H1 (cell line): Measurements from ENCODE around the gene P4HA1. TPM values are rescaled to one million over a fixed set of nuclear protein-coding genes. Genes with fewer than 3 reads are reported as not detected.
A peak's percentile ranks its signal among the peaks of the same experiment; 100 is the strongest.

Experiments used
- CEBPB ChIP-seq: IDR thresholded peaks from 2 replicates; pipeline ENCODE4 v1.6.1; 2012; ENCODE audit warnings: low read depth, low read length
- EZH2 ChIP-seq: fragments of 200-600 bp; sonication (generic); IDR thresholded peaks from 2 replicates; pipeline ENCODE4 v1.7.1; 2012; ENCODE audit warnings: low read depth, mild to moderate bottlenecking, moderate library complexity, low read length, inconsistent platforms; ENCODE audit not compliant: severe bottlenecking
- FOSL1 ChIP-seq: IDR thresholded peaks from 2 replicates; pipeline ENCODE4 v1.6.1; 2011; ENCODE audit warnings: mild to moderate bottlenecking, low read depth, low read length, moderate library complexity; ENCODE audit not compliant: insufficient read depth
- KDM1A ChIP-seq: fragments of 200-600, 300-600 bp; sonication (generic); IDR thresholded peaks from 2 replicates; pipeline ENCODE4 v1.7.1; 2016; ENCODE audit warnings: mild to moderate bottlenecking, low read length, borderline replicate concordance
- POU5F1 ChIP-seq: IDR thresholded peaks from 2 replicates; pipeline ENCODE4 v1.6.1; 2011; ENCODE audit warnings: low read depth, mild to moderate bottlenecking, low read length, moderate library complexity
- RNF2 ChIP-seq: fragments of 200-900, 300-1000 bp; sonication (generic); IDR thresholded peaks from 2 replicates; pipeline ENCODE4 v1.7.1; 2016; ENCODE audit warnings: borderline replicate concordance, low read depth, mild to moderate bottlenecking, antibody characterized with exemption, low read length; ENCODE audit not compliant: poor library complexity, severe bottlenecking; ENCODE audit errors: missing control alignments
- SIN3A ChIP-seq, 2 experiments: IDR thresholded peaks in 1 of 2; conservative IDR thresholded peaks in 1 of 2; 2 replicates each; pipeline ENCODE4 v1.6.1; 2011 to 2012; ENCODE audit warnings: low read length in 2 of 2, improper control_type of control experiment in 1 of 2, low read depth in 1 of 2, mild to moderate bottlenecking in 1 of 2
- SIX5 ChIP-seq: IDR thresholded peaks from 2 replicates; pipeline ENCODE4 v1.6.1; 2011; ENCODE audit warnings: mild to moderate bottlenecking, low read depth, low read length
- TAF7 ChIP-seq: optimal IDR thresholded peaks from 2 replicates; pipeline ENCODE3; 2011; ENCODE audit warnings: low read depth, mild to moderate bottlenecking, inconsistent platforms, low read length, moderate library complexity, borderline replicate concordance
- TCF12 ChIP-seq: IDR thresholded peaks from 2 replicates; pipeline ENCODE4 v1.6.1; 2011; ENCODE audit warnings: low read depth, mild to moderate bottlenecking, low read length
- TEAD4 ChIP-seq: IDR thresholded peaks from 2 replicates; pipeline ENCODE4 v1.6.1; 2012; ENCODE audit warnings: low read depth, low read length, inconsistent platforms, mixed read lengths
- USF2 ChIP-seq: IDR thresholded peaks from 2 replicates; pipeline ENCODE4 v1.6.1; 2011; ENCODE audit warnings: low read length, improper control_type of control experiment
- YY1 ChIP-seq: IDR thresholded peaks from 2 replicates; pipeline ENCODE4 v1.6.1; 2011; ENCODE audit warnings: low read depth, mild to moderate bottlenecking, low read length
- polyA plus RNA-seq, 7 experiments: library from polyadenylated mRNA; depleted of rRNA in 3 of 7; stranded (reverse) in 5 of 7; unstranded in 2 of 7; fragments of >200 nt in 5 of 7; fragments of 200-250 nt in 2 of 7; gene quantifications; 1 replicate in 5 of 7; 2 replicates in 1 of 7; 4 replicates in 1 of 7; pipeline versions ENCODE4 v1.2.1 to v1.2.3, GENCODE V29; 2011 to 2013; ENCODE audit warnings: missing spikeins in 2 of 7, mixed read lengths in 2 of 7
- total RNA-seq: library from RNA; stranded (reverse); fragmentation: NEBNext Ultra II Directional; extraction: Animal tissue kit (Norgen Biotek cat#: 25700); gene quantifications from 2 replicates; pipeline ENCODE4 v1.2.1, GENCODE V29; 2021

P4HA1 gene
- total and polyA plus RNA-seq, 2 of the 8 experiments (the other 6 are each of a cell fraction or from before 2014, with no cell fraction given), result 12.0 to 25.7 TPM

GRCh38 chr10:73110345-73110849 is 13.7 kb upstream of the P4HA1 start, which contains the start of gene NUDT13 (continued):
- TF ChIP-seq FOSL1 (no peak), USF2 (no peak), SIN3A (conservative IDR thresholded peaks at IDR 0.05 in 1 of 2, IDR thresholded peaks at IDR 0.05 in 1 of 2; ENCODE audit: low read depth in 1 of 2, low read length in 2 of 2) (0 out of 4 replicates have a peak, but pooled peaks have one; percentile 41 to 59), CEBPB (no peak), EZH2 (no peak), RNF2 (no peak), SIX5 (peak; percentile 99), KDM1A (no peak), POU5F1 (no peak), TCF12 (0 out of 2 replicates have a peak, but pooled peaks have one; percentile 59), TEAD4 (no peak), TAF7 (peak; percentile 14), YY1 (peak; percentile 89)
